ENCODE results near the gene SDHA. TPM values are rescaled to one million over a fixed set of nuclear protein-coding genes. Genes with fewer than 3 reads are reported as not detected.

Gene SDHA
- total and polyA plus RNA-seq, 2 of the 8 experiments (the other 6 are each of a cell fraction or from before 2014, with no cell fraction given), result 59.7 to 87.3 TPM

GRCh38 chr5:198516-199196 lies 19.5 kb upstream of the SDHA start:
- no peaks in the 10 kb centered on the region for H3K23me2 ChIP-seq (ENCODE audit: low read depth, low read length)
- no peak overlapping the region for H3K4me3 ChIP-seq (ENCODE audit: extremely low read depth in 1 of 4, insufficient read depth in 2 of 4, low read depth in 3 of 4, low read length in 4 of 4)
- no peak overlapping the region for H3K23ac ChIP-seq (ENCODE audit: insufficient read length)
- no peak overlapping the region for H3K56ac ChIP-seq (replicated peaks; ENCODE audit: insufficient read length, low read depth, low read length)
- H2AK5ac ChIP-seq (ENCODE audit: low read depth, low read length), result no peak overlapping the region
- H3K4ac ChIP-seq (replicated peaks; ENCODE audit: insufficient read length, low read depth, low read length), result no peak overlapping the region
- H2BK120ac ChIP-seq (replicated peaks; ENCODE audit: low read depth, low read length), result no peak overlapping the region
- no peaks in the 10 kb centered on the region for H3K79me1 ChIP-seq (ENCODE audit: low read depth, low read length)
- 90% methylated on average over 20 of the region's 21 CpGs; no CpG with 5 or more reads in 1 of the 2 experiments for WGBS, 2 experiments (ENCODE audit: extremely low coverage in 1 of 2, insufficient coverage in 1 of 2, insufficient read length in 1 of 2, insufficient replicate concordance in 2 of 2, low coverage in 1 of 2, low lambda C conversion rate in 2 of 2, missing lambda C conversion rate in 1 of 2)
- peak overlapping the region; percentile 25; the same call in 1 of the 2 replicates for H4K8ac ChIP-seq (ENCODE audit: extremely low read depth, insufficient read depth, low read length)
- no peak overlapping the region for H2AFZ ChIP-seq (ENCODE audit: low read length)
- H3K4me1 ChIP-seq (replicated peaks in 1 of 4; ENCODE audit: control insufficient read depth in 3 of 4, insufficient read depth in 4 of 4, low read length in 3 of 4), result no peaks in the 10 kb centered on the region
- H2BK15ac ChIP-seq (ENCODE audit: low read length), result no peak overlapping the region
- no peak for FAIRE-seq
- H3K4me2 ChIP-seq (ENCODE audit: insufficient read depth in 1 of 2, low read depth in 2 of 2, low read length in 2 of 2), result no peak overlapping the region
- H3K27me3 ChIP-seq (replicated peaks in 1 of 4; ENCODE audit: control insufficient read depth in 3 of 4, extremely low read depth in 1 of 4, insufficient read depth in 3 of 4, low read length in 3 of 4), result no peaks in the 10 kb centered on the region
- no peak overlapping the region for H3K9ac ChIP-seq (replicated peaks in 1 of 4; ENCODE audit: extremely low read depth in 1 of 4, low read depth in 3 of 4, low read length in 3 of 4)
- peak in 1 of 2 experiments; percentile 38 for DNase-seq (ENCODE audit: low read depth in 1 of 2, low spot score in 2 of 2)
- H3K9me3 ChIP-seq (ENCODE audit: insufficient read depth in 2 of 2, low read depth in 1 of 2, low read length in 1 of 2), result no peaks in the 10 kb centered on the region
- peaks cover 3 to 7% of the 10 kb centered on the region in 2 experiments for H4K20me1 ChIP-seq (replicated peaks in 1 of 2; ENCODE audit: control insufficient read depth in 1 of 2, insufficient read depth in 2 of 2, low read length in 2 of 2)
- ChIA-PET CTCF (ENCODE audit: partially characterized antibody) (interaction anchor here (1.1 to 2.4 kb wide), 3 partner anchors 10 to 83 kb away, joined by 3 to 18 read pairs (median 3); no protein-coding TSS in a partner anchor), POLR2A (ENCODE audit: partially characterized antibody) (no interaction called here)
- no peak overlapping the region for H3K18ac ChIP-seq (ENCODE audit: extremely low read depth, low read length)
- no peak overlapping the region for H2BK20ac ChIP-seq (ENCODE audit: low read length)
- no peak overlapping the region for H4K91ac ChIP-seq (replicated peaks; ENCODE audit: insufficient read length, low read length)
- no peak overlapping the region for H3K27ac ChIP-seq (ENCODE audit: low read depth, low read length)
- no peaks in the 10 kb centered on the region; a peak in 1 of 8 replicates for H3K36me3 ChIP-seq (ENCODE audit: control insufficient read depth in 2 of 4, insufficient read depth in 4 of 4, low read length in 3 of 4)
- no peak overlapping the region for H2BK5ac ChIP-seq (ENCODE audit: low read depth, low read length)
- no peaks in the 10 kb centered on the region for H3K79me2 ChIP-seq (ENCODE audit: control insufficient read depth in 1 of 2, insufficient read depth in 2 of 2, low read length in 2 of 2)
- H4K5ac ChIP-seq (ENCODE audit: insufficient read length, low read depth, low read length), result no peak overlapping the region
- no peak overlapping the region for H3K14ac ChIP-seq (ENCODE audit: insufficient read length)
- no peak overlapping the region for H2BK12ac ChIP-seq (ENCODE audit: low read depth, low read length)
- TF ChIP-seq BACH1 (IDR thresholded peaks at IDR 0.05; ENCODE audit: low read length) (no peak), HDAC6 (IDR thresholded peaks at IDR 0.05; ENCODE audit: low read depth, low read length) (no peak), GTF2F1 (IDR thresholded peaks at IDR 0.05; ENCODE audit: borderline replicate concordance, low read depth, low read length) (no peak), SIX5 (IDR thresholded peaks at IDR 0.05; ENCODE audit: low read depth, low read length) (no peak), KDM4A (IDR thresholded peaks at IDR 0.05; ENCODE audit: low read depth, low read length, severe bottlenecking) (no peak), EP300 (IDR thresholded peaks at IDR 0.05; ENCODE audit: borderline replicate concordance in 1 of 2, low read depth in 2 of 2, low read length in 2 of 2) (no peak), KDM5A (IDR thresholded peaks at IDR 0.05; ENCODE audit: low read length) (no peak), RNF2 (IDR thresholded peaks at IDR 0.05; ENCODE audit: borderline replicate concordance, low read depth, low read length, missing control alignments, poor library complexity, severe bottlenecking) (no peak), POLR2A (IDR thresholded peaks at IDR 0.05; ENCODE audit: control extremely low read depth in 1 of 2, low read depth in 2 of 2, low read length in 2 of 2) (no peak), GABPA (IDR thresholded peaks at IDR 0.05; ENCODE audit: borderline replicate concordance, insufficient read depth, low read length) (no peak), YY1 (IDR thresholded peaks at IDR 0.05; ENCODE audit: low read depth, low read length) (no peak), SP2 (IDR thresholded peaks at IDR 0.05; ENCODE audit: low read length) (no peak), ASH2L (IDR thresholded peaks at IDR 0.05; ENCODE audit: low read length) (no peak), JUN (IDR thresholded peaks at IDR 0.05; ENCODE audit: low read depth, low read length) (no peak)
